SJSA1 (cell line): ENCODE results near the gene DNAJB9. TPM values are rescaled to one million over a fixed set of nuclear protein-coding genes. Genes with fewer than 3 reads are reported as not detected.
"Not testable (repeated sequence)": the region's sequence is repeated elsewhere in the genome, so short reads cannot be mapped to it uniquely, and the experiment has no call there.

Source experiments
- DNase-seq, 2 experiments: peaks; one replicate each; pipeline ENCODE4 v3.0.0-alpha.2; 2015 to 2020; ENCODE audit warnings: low spot score in 2 of 2, low read depth in 1 of 2
- H3K27ac ChIP-seq: fragments of 250-450 bp; sonication (Bioruptor Pico); 2 replicates; pipeline ENCODE4 v1.5.1; 2020; ENCODE audit warnings: mild to moderate bottlenecking, moderate library complexity
- H3K27me3 ChIP-seq: fragments of 250-450 bp; sonication (Bioruptor Pico); replicated peaks from 2 replicates; pipeline ENCODE4 v1.5.1; 2020; ENCODE audit warnings: mild to moderate bottlenecking, moderate library complexity
- H3K36me3 ChIP-seq: fragments of 250-450 bp; sonication (Bioruptor Pico); 2 replicates; pipeline ENCODE4 v1.5.1; 2020; ENCODE audit warnings: mild to moderate bottlenecking
- H3K4me1 ChIP-seq: fragments of 250-450 bp; sonication (Bioruptor Pico); replicated peaks from 2 replicates; pipeline ENCODE4 v1.6.1; 2021; ENCODE audit warnings: mild to moderate bottlenecking
- H3K4me3 ChIP-seq: fragments of 250-450 bp; sonication (Bioruptor Pico); 2 replicates; pipeline ENCODE4 v1.5.1; 2020; ENCODE audit warnings: mild to moderate bottlenecking
- H3K9me3 ChIP-seq: fragments of 250-450 bp; sonication (Bioruptor Pico); replicated peaks from 2 replicates; pipeline ENCODE4 v1.5.1; 2020; ENCODE audit warnings: mild to moderate bottlenecking
- total RNA-seq: library from RNA; depleted of rRNA; stranded (reverse); fragments of >200 nt; shearing (Covaris generic); gene quantifications from 2 replicates; pipeline ENCODE4 v1.2.3, GENCODE V29; 2014

The DNAJB9 gene
- total RNA-seq, 1 experiment from 2014 or later: 16.2 TPM

DNA sequence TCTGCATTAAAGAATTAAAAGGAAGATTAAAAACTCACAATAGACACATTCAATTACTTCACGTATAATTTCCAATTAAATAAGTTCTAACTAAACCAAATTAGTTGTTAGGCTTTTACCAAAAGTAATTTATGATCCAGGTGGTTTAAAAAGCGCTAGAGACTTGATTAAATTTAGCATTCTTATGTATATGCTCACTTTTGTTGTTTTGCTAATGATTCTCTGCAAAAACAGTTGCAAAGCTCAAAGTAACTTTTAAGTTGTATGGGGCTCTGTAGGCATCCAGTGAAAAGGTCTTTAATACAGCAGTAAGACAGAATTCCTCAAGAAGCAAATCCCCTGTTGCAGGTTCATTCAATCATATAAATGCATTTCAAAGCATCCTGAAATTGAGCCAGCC is 28.2 kb upstream of the DNAJB9 start:
- DNase-seq: no peak
- 0 out of 2 replicates have a peak, but pooled peaks cover 2% of the 10 kb centered on the region for H3K27me3 ChIP-seq
- no peak overlapping the region for H3K4me3 ChIP-seq
- no peaks in the 10 kb centered on the region for H3K36me3 ChIP-seq
- no peaks in the 10 kb centered on the region for H3K4me1 ChIP-seq
- no peaks in the 10 kb centered on the region for H3K9me3 ChIP-seq
- H3K27ac ChIP-seq: no peak overlapping the region

GRCh38 chr7:108548141-108548896 is 21.4 kb upstream of the DNAJB9 start:
- not testable (repeated sequence) for H3K9me3 ChIP-seq, H3K36me3 ChIP-seq, DNase-seq, H3K27ac ChIP-seq, H3K4me1 ChIP-seq, H3K4me3 ChIP-seq, H3K27me3 ChIP-seq

- not testable (repeated sequence) for DNase-seq, H3K4me3 ChIP-seq, H3K4me1 ChIP-seq, H3K27me3 ChIP-seq, H3K27ac ChIP-seq, H3K36me3 ChIP-seq, H3K9me3 ChIP-seq
Measured at GRCh38 chr7:108556665-108557064, 13.0 kb upstream of the DNAJB9 start.

- H3K4me1 ChIP-seq: no peaks in the 10 kb centered on the region
- H3K27ac ChIP-seq: no peak overlapping the region
- no peak overlapping the region for H3K4me3 ChIP-seq
- peaks cover 3% of the 10 kb centered on the region; the same call in 1 of the 2 replicates for H3K9me3 ChIP-seq
- H3K27me3 ChIP-seq: no peaks in the 10 kb centered on the region
- no peak for DNase-seq
- H3K36me3 ChIP-seq: peaks cover 3% of the 10 kb centered on the region
Measured at GRCh38 chr7:108557191-108557590, 12.5 kb upstream of the DNAJB9 start.

DNA sequence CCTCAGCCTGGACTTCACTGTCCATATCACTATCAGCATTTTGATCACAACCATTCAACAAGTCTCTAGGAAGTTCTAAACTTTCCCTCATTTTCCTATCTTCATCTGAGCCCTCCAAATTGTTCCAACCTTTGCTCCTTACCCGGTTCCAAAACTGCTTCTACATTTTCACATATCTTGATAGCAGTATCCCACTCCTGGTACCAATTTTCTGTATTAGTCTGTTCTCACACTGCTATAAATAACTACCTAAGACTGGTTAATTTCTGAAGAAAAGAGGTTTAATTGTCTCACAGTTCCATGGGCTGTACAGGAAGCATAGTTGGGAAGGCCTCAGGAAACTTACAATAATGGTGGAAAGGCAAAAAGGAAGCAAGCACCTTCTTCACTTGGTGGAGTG is 12.1 kb upstream of the DNAJB9 start:
- peaks cover 3% of the 10 kb centered on the region; the same call in 1 of the 2 replicates for H3K9me3 ChIP-seq
- no peak overlapping the region for H3K27ac ChIP-seq
- no peaks in the 10 kb centered on the region for H3K27me3 ChIP-seq
- peaks cover 3% of the 10 kb centered on the region for H3K36me3 ChIP-seq
- no peaks in the 10 kb centered on the region for H3K4me1 ChIP-seq
- no peak overlapping the region for H3K4me3 ChIP-seq
- DNase-seq: no peak

DNA sequence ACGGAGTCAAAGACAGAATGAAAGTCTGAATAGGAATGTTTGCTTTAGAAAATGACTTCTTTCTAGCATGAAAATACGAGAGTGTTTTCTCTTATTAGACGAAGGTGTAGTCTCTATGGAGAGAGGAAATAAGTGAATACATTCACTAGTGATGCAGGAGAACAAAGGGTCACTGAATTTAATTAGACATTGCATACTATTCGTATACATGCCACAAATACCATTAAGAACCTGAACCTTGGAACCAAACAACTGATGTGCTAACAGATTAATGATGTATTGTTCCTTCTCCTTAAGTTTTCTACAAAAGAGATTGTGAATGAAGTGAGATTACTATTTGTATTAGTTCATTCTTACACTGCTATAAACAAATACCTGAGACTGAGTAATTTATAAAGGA is 10.4 kb upstream of the DNAJB9 start:
- H3K27ac ChIP-seq: no peak overlapping the region
- H3K4me3 ChIP-seq: no peak overlapping the region
- DNase-seq: no peak
- H3K9me3 ChIP-seq: peaks cover 3% of the 10 kb centered on the region; the same call in 1 of the 2 replicates
- H3K36me3 ChIP-seq: peaks cover 3% of the 10 kb centered on the region
- H3K4me1 ChIP-seq: no peaks in the 10 kb centered on the region
- no peaks in the 10 kb centered on the region for H3K27me3 ChIP-seq

DNA sequence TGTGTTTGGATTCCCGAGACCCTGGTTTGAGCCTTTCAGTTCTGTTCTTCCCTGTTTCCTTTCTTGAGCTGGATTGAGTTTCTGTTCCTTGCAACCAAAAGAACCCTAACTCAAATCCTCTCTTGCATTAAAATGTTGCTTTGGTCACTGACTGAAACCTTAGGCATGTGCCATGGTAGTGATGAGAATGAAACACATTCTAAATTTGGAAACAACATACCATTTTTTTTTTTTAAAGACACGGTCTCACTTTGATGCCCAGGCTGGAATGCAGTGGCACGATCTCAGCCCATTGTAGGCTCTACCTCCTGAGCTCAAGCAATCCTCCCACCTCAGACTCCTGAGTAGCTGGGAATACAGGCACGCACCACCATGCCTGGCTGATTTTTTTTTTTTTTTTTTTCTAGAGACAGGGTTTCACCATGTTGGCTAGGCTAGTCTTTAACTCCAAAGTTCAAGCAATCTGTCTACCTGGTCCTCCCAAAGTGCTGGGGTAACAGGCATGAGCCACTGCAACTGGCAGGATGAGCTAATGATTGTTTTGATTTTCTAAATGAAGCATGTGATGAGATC is 8.5 kb upstream of the DNAJB9 start:
- Histone ChIP-seq H3K4me1 (no peaks in the 10 kb centered on the region), H3K36me3 (peaks cover 3% of the 10 kb centered on the region), H3K4me3 (no peak overlapping the region), H3K9me3 (peaks cover 3% of the 10 kb centered on the region; the same call in 1 of the 2 replicates), H3K27me3 (no peaks in the 10 kb centered on the region), H3K27ac (no peak overlapping the region)
- no peak for DNase-seq

DNA sequence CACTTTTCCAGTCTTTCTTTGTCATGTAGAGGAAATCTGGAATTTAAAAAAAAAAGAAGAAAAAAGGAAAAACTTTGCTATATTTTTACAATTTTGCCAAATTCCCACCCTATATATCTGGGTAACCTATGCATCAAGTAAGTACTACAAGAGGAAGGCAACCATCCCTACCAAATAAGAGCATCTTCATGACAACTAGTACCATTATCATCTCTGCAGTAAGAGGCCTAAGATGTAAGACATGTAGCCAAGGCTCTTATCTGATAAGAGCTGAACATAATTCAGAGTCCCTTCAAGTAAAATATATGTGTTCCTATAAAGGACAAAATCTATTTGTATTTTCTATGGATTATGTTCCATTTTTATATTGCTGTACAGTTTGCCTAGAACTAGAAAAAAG is 3.7 kb upstream of the DNAJB9 start:
- H3K27me3 ChIP-seq: no peaks in the 10 kb centered on the region
- H3K36me3 ChIP-seq: peaks cover 3% of the 10 kb centered on the region
- no peak overlapping the region for H3K4me3 ChIP-seq
- H3K4me1 ChIP-seq: peaks cover 10% of the 10 kb centered on the region
- no peak overlapping the region for H3K27ac ChIP-seq
- no peaks in the 10 kb centered on the region for H3K9me3 ChIP-seq
- no peak for DNase-seq

GRCh38 chr7:108568801-108569380 is 783 bp upstream of the DNAJB9 start:
- H3K27me3 ChIP-seq: no peaks in the 10 kb centered on the region
- peak overlapping the region; percentile 72 for H3K4me3 ChIP-seq
- H3K36me3 ChIP-seq: peaks cover 3% of the 10 kb centered on the region
- H3K4me1 ChIP-seq: peaks cover 10% of the 10 kb centered on the region
- H3K27ac ChIP-seq: peak overlapping the region; percentile 87
- H3K9me3 ChIP-seq: no peaks in the 10 kb centered on the region
- no peak for DNase-seq

DNA sequence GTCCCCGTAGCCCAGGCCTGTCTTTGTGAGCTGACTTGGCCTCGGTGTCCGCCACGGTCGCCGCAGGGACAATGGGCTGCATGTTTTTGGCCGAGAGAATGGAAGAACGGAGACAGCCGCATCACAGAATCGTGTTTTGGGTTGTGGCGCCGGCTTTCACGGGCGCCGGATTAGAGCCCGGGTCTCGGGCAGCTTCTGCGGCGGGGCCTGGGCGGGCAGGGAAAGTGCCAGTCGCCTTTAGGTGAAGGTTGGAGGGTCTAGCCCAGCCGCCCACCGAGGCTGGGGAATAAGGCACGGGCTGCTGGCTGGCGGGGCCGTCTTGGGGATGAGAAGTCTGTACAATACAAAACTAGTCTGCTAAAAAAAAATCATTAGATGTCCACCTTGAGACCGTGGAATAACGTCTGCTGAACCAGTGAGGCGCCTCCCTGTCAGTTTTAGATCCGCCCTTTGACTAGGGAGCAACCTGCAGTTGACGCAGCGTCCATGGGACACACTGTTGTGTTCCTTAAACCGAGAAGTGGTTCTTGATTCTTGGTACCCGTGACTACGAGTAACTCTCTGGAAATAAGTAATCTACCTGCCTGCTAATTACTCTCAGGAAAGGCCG is 577 bp downstream of the DNAJB9 start:
- Histone ChIP-seq H3K4me1 (peaks cover 10% of the 10 kb centered on the region), H3K4me3 (peak overlapping the region; percentile 72), H3K9me3 (no peaks in the 10 kb centered on the region), H3K27me3 (no peaks in the 10 kb centered on the region), H3K36me3 (peaks cover 3% of the 10 kb centered on the region), H3K27ac (peak overlapping the region; percentile 87)
- DNase-seq: peak in 1 of 2 experiments; percentile 38

DNA sequence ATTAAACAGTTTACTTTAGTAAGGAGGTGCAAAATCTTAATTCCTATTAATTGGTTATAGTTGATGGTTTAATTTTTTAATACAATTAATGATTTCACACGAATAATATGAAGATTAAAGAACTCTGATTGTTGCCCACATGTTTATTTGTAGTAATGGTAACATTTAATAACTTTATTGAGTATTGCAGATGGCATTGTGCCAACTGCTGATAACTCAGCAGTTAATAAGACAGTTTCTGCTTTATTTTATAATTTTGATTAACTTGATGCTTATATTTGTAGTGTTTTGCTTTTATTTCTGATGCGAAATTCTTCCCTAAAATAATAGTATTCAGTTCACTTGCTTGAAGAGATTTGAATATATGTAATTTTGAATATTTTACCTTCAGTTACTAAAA is 2.8 kb downstream of the DNAJB9 start:
- Histone ChIP-seq H3K4me1 (peaks cover 10% of the 10 kb centered on the region), H3K36me3 (peaks cover 3% of the 10 kb centered on the region), H3K27ac (no peak overlapping the region), H3K4me3 (no peak overlapping the region), H3K27me3 (no peaks in the 10 kb centered on the region), H3K9me3 (no peaks in the 10 kb centered on the region)
- no peak for DNase-seq

DNA sequence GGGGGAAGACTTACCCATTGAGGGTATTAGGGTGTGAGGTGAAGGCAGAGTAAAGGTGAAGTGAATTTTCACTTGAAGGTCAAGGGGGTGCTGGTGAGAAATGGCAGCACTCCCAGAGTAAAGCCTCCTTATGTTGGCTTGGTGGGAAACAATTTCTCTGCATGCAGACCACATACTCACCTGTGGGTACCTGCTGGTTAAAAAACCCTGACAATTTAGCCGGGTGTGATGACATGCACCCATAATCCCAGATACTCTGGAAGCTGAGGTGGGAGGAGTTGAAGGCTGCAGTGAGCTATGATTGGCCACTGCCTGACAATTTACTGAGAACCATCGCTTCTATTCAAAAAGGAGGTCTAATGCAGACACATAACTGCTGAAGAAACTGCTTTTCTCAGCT is 5.5 kb downstream of the DNAJB9 start:
- H3K36me3 ChIP-seq: peaks cover 3% of the 10 kb centered on the region

DNA sequence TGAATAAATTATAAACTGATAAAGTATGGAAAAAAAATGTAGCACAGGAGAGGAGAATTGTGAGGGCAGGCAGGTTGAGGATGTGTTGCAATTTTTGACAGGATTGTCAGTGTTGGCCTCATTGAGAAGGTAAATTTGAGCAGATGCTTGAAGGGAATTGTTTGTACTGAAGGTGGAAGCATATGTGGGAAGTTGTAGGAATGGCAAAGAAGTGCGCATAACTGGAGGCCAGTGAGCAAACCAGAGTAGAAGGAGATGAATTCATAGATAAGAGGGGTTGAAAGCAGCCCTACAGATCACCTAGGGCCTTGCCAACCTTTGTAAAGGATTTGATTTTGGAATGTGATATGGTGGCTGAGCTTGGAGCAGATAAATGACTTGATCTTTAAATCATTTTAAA is 6.4 kb downstream of the DNAJB9 start:
- peaks cover 3% of the 10 kb centered on the region for H3K36me3 ChIP-seq
- no peak overlapping the region for H3K4me3 ChIP-seq
- no peak overlapping the region for H3K27ac ChIP-seq
- H3K27me3 ChIP-seq: no peaks in the 10 kb centered on the region
- DNase-seq: no peak
- no peaks in the 10 kb centered on the region for H3K9me3 ChIP-seq
- no peaks in the 10 kb centered on the region for H3K4me1 ChIP-seq

More for the DNA sequence above, 5.5 kb downstream of the DNAJB9 start:
- Histone ChIP-seq H3K4me3 (no peak overlapping the region), H3K4me1 (no peaks in the 10 kb centered on the region), H3K9me3 (no peaks in the 10 kb centered on the region), H3K27me3 (no peaks in the 10 kb centered on the region), H3K27ac (no peak overlapping the region)
- DNase-seq: no peak

GRCh38 chr7:108578937-108579336 is 9.3 kb downstream of the DNAJB9 start:
- Histone ChIP-seq H3K9me3 (no peaks in the 10 kb centered on the region), H3K4me3 (no peak overlapping the region), H3K27me3 (no peaks in the 10 kb centered on the region), H3K27ac (no peak overlapping the region), H3K4me1 (no peaks in the 10 kb centered on the region), H3K36me3 (no peaks in the 10 kb centered on the region; the same call in 1 of the 2 replicates)
- no peak for DNase-seq
